ENCODE results near the gene LMNB1.
"Not testable (repeated sequence)": the region's sequence is repeated elsewhere in the genome, so short reads cannot be mapped to it uniquely, and the experiment has no call there.

The LMNB1 gene

DNA sequence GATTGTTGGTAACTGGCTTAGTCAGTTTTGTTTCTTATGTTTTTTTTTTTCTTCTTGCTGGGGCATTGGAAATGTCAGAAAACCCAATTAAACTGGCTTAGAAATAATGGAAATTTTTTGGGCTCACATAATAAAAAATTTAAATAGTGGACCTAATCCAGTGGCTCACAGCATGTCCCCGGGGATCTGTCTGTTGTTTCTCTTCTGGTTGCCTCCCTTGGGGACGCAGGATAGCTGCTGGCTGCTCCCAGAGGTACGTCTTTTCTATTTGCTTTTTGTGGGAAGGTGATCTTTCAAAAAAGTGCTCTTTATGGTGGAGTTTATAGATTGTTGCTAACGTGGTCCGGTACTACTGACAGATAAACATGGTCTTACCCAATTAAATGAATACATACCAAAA is 52.2 kb downstream of the LMNB1 start:
- DNase-seq: no peak

DNA sequence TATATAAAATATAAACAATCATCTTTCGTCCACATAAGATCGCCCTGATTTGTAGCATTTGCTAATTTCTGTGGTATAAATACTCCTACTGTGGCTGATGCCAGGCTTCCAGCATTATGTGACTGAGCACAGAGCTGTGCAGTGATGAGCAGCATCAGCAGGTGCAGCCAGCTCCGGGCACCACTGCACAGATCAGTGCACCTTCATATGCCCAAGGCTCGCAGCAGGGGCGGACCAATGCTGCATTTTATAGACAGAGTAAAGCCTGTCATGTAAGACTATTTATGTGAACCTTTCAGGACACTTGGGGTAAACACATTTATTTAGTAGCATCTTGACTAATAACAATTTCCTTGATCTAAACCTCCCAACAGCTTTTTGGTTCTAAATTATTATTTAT is 53.1 kb downstream of the LMNB1 start:
- no peak for DNase-seq

GRCh38 chr5:126831156-126831555 is 54.2 kb downstream of the LMNB1 start:
- no peak for DNase-seq

DNA sequence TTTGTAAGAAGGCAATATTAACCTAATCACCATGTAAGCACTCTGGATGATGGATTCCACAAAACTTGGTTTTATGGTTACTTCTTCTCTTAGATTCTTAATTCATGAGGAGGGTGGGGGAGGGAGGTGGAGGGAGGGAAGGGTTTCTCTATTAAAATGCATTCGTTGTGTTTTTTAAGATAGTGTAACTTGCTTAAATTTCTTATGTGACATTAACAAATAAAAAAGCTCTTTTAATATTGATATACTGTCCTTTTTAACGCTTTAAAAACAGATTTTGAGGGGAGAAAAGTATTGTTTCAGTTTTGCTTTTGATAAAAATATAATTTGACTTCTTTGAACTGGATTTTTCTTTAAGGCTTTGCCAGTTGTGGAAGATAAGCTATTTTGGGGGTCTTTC is 59.8 kb downstream of the LMNB1 start:
- no peak for DNase-seq

DNA sequence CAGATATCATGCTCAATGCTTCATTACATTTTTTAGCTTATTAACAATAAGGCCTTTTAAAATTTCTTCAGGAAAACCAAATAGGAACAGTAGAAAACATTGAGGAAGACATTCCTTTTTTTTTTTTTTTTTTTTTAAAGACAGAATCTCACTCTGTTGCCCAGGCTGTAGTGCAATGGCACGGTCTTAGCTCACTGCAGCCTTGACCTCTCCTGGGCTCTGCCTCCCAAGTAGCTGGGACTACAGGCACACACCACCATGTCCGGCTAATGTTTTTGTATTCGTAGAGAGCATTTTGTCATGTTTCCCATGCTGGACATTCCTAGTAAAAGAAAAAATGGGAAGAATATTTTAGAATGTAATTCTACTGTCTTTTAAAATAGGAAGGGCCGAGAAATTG is 60.3 kb downstream of the LMNB1 start:
- DNase-seq: no peak

DNA sequence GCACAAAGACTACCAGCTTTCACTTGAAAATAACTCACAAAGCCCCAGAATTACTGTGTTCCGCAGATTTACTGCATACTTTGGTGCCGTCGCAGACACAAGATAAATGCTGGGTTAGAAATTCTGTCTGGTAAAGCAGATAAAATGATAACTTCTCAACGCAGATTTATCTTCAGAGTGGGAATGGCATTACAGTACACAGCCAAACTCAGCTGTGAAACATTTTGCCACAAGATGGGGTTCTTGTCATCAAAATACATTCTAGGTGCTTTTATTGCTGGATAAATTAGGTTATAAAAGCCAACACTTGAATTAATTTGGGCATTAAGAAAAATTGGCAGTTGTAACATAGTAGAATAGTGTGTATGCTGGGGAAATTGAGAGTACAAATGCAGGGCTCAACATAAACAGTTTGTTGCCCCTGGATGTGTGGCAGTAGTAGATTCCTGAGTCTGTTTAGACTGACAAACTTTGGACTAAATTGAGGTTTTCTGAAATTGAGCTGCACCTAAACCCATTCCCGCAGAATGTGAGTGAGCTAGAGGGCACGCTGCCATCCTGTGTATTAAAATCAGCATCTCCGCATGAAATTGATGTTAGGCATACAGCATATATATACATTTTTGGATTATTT is 61.1 kb downstream of the LMNB1 start:
- DNase-seq: peak; percentile 32

GRCh38 chr5:126839407-126839806 is 62.5 kb downstream of the LMNB1 start:
- DNase-seq: not testable (repeated sequence)

DNA sequence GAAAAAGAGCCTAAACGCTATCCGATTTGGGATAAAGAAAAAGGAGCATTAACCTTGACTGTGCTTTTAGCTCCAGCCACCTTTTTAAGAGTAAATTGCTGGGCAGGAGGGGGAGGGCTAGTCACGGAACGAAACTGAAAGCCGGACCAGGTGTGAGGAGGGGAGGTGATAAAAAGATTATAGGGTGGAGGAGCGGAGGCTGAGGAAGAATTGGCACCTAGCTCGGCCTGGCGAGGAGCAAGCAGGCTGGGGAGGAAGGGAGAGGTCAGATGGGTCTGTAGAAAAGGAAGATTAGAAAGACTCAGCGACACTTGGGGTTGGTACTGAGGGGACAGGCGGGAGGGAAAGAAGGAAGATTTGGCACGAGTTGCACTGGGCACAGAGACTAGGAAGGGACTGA is 66.4 kb downstream of the LMNB1 start:
- DNase-seq: not testable (repeated sequence)

DNA sequence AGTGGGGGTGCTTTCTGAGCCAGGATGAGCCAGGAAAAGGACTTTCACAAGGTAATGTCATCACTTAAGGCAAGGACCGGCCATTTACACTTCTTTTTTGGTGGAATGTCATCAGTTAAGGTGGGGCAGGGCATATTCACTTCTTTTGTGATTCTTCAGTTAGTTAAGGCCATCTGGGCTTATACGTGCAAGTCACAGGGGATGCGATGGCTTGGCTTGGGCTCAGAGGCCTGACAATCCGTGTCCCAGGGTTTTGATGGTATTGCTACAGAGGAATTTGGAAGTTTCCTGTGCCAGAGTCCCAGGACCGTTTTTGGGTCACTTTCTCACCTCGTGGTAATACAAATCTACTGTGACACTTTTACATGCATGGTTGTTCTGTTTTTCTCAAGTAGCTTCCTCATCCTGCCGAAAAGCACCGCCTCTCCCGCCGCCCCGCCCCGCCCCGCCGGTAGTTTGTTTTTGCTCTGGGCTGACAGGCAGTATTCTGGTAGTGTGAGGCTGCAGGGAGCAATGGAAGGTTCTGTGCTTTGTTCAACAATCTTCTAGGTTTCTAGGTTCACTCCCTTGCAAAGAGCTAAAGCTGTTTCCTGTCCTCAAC is 68.6 kb downstream of the LMNB1 start:
- peak; percentile 60 for DNase-seq

- DNase-seq: no peak
These were observed 69.4 kb downstream of the LMNB1 start for GRCh38 chr5:126846344-126846743.

DNA sequence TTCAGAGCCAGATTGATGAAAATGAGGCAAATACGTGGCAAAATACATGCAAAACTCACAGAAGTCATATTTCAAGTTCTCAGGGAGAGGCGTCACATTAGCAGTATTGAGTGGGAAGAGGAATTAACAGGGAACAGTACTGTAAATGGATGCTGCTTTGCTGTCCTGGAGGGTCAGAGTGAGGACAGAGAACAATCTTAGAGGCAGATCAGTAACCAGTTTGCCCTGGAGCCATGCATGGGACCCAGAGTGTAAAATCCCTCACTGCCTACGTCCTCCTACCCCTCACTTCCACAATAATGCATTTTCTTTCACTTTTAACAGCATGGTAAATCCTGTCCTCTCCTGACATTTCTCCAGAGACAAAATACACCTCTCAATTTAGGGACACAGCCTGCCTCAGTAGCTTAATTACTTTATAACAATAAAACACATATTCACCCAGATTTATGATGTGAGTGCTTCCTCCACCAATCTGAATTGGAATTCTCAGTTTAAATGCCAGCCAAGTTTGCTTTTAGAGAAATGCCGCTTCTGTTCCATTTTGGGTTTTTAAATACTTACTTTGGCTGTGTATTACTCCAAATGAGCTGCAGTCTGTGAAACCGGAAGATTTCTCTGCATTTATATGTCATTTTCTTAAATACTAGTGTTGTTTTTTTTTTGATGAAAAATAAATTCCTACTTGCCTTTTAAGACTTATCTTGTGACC is 70.0 kb downstream of the LMNB1 start:
- no peak for DNase-seq

DNA sequence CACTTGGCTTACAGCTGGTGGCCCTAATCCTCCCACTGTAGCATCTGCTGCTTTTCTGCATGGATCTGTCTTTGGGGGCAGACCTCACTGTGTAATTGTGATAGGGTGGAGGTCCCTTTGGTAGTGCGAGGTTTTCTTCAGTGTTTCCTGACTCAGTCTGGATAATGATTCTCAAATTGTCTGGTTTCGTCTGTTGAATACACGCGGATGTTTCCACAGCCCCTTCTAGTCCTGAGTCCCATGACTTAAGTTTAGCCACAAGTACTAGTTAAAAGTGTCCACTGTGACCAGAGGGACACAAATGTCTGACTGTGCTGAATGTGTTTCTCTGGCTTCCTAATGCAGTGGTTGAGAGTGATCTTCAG is 70.5 kb downstream of the LMNB1 start:
- no peak for DNase-seq

DNA sequence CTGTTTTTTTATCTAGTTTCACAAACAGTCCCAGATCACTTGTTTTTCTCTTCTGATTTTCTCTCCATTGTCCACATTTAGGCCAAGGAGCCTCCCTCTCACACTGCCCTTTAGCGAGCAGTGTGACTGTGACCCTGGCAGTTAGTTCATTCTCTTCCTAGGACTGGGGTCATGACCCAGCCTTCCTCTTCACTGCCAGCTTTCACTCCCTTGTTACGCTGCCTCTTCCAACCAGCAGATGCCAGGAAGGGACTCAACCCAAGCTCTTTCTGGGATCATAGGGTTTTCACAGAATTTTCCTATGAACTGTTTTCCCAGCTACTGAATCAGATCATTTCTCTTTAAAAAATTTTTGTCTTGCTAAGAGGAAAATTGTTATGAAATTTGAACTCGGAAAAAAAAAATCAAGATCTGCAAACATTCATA is 70.9 kb downstream of the LMNB1 start:
- no peak for DNase-seq

DNA sequence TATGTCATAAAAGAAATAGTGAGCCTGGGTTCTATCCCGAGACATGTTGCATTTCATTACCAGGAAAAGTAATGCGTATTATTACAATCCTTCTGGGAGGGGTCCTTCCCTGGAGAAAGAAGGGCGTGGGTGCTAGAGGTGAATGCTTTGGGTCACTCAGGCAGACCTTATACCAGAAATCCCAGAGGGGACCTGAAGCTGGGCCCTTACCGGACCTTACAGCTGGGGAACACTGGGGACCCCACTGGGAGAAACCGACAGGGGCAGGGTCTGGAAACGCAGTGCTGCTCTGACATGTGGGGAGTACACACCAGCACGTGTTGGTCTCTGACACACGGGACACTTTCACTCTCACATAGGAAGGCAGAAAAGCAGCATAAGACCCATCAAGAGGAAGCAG is 71.3 kb downstream of the LMNB1 start:
- DNase-seq: no peak

GRCh38 chr5:126849101-126849678 is 72.3 kb downstream of the LMNB1 start:
- DNase-seq: no peak

DNA sequence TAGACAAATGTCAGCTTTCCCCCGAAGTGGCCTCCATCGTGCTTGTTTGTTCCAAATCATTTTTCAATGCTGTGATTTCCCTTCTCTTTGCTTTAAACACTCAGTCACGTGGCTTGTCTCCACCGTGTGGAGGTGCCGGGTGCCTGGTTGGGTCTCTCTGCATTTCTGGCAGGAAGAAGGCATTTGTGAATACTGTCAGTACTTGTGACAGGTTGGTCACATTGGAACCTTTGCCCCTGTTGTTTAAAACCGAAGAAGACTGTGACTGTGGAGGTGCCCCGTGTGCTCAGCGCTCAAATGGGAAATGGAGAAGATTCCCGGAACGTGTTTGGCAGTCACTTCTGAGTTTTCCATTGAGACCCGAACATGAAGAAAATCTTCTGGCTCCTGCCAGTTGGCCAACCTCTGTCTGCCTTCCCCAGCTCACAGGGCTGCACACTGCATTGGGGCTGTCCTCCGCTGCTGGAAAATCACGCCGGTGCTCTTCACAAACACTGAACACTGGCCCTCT is 74.6 kb downstream of the LMNB1 start:
- DNase-seq: peak; percentile 37

DNA sequence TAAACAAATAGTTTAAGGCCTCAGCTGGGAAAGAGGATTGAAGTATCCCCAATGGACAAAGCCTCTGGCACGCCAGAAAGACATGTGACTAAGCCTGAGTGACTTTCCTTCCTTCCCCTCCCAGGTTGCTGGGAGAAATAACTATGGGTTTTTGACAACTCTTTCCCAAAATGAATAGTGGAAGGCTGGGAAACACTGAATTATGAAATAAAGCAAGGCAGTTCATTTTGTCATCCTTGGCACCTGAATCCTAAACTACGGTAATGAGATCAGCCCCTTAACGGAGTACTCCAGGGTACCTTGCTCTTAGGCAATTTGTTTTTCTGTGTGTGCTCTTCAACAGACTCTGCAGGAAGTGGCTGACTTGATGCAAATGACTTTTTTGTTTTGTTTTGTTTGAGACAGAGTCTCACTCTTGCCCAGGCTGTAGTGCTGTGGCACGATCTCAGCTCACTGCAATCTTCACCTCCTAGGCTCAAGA is 75.2 kb downstream of the LMNB1 start:
- peak; percentile 43 for DNase-seq

GRCh38 chr5:126852841-126853271 is 75.9 kb downstream of the LMNB1 start:
- no peak for DNase-seq

DNA sequence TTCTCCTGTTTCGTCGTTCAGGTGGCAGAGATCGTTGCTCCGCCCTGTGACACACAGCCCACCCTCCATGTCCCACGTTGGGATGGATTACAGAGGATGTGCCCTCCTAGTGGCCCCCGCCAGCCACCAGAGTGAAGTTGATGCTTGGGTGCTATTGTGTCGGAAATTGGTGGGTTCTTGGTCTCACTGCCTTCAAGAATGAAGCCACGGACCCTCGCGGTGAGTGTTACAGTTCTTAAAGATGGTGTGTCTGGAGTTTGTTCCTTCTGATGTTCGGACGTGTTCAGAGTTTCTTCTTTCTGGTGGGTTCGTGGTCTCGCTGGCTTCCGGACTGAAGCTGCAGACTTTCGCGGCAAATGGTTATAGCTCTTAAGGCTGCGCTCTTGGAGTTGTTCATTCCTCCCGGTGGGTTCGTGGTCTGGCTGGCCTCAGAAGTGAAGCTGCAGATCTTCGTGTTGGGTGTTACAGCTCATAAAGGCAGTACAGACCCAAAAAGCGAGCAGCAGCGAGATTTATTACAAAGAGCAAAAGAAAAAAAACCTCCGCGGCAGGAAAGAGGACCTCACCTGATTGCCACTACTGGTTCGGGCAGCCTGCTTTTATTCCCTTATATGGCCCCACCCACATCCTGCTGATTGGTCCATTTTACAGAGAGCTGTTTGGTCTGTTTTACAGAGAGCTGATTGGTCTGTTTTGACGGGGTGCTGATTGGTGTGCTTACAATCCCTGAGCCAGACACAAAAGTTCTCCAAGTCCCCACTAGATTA is 76.8 kb downstream of the LMNB1 start:
- DNase-seq: peak; percentile 60

- no peak for DNase-seq
These were observed 77.7 kb downstream of the LMNB1 start for GRCh38 chr5:126854526-126855110.

GRCh38 chr5:126855266-126855665 is 78.3 kb downstream of the LMNB1 start:
- no peak for DNase-seq
